Measurements from ENCODE around the gene DPF3.

DNA sequence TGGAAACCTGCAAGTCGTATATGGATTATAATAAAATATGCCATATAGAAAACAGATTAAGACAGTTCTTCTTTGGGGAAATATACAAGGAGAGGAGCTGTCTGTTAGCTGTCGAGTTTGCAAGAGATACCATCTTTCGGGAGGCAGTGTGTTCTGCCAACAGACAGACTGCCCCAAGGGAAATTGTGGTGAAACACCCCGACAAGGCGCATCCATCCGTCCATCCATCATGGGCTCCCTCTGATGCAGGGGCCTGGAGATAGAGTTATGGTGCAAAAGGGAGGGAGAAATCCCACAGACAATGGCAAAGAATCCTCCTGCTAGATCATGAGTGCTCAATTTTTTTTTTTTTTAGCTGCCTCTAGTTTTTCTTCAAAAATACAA lies 156.3 kb downstream of the DPF3 start:
- TF ChIP-seq, protein P1, sequence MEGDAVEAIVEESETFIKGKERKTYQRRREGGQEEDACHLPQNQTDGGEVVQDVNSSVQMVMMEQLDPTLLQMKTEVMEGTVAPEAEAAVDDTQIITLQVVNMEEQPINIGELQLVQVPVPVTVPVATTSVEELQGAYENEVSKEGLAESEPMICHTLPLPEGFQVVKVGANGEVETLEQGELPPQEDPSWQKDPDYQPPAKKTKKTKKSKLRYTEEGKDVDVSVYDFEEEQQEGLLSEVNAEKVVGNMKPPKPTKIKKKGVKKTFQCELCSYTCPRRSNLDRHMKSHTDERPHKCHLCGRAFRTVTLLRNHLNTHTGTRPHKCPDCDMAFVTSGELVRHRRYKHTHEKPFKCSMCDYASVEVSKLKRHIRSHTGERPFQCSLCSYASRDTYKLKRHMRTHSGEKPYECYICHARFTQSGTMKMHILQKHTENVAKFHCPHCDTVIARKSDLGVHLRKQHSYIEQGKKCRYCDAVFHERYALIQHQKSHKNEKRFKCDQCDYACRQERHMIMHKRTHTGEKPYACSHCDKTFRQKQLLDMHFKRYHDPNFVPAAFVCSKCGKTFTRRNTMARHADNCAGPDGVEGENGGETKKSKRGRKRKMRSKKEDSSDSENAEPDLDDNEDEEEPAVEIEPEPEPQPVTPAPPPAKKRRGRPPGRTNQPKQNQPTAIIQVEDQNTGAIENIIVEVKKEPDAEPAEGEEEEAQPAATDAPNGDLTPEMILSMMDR (conservative IDR thresholded peaks at IDR 0.05 in 1 of 2, IDR thresholded peaks at IDR 0.05 in 1 of 2; ENCODE audit: low read depth in 1 of 2, low read length in 2 of 2) = no peak
- TF ChIP-seq EZH2 (IDR thresholded peaks at IDR 0.05; ENCODE audit: low read length, missing control alignments) = no peak

All from fibroblast of lung (primary cell).